HG02884 (cell line): ENCODE data around the gene CA5A.
A peak's percentile ranks its signal among the peaks of the same experiment; 100 is the strongest.

Experiments used
- ATAC-seq: cut with Tn5 transposase; IDR thresholded peaks from one replicate; pipeline ENCODE4 v1.9.1; 2021; ENCODE audit warnings: mild to moderate bottlenecking, moderate library complexity; ENCODE audit not compliant: unreplicated experiment

Gene CA5A

DNA sequence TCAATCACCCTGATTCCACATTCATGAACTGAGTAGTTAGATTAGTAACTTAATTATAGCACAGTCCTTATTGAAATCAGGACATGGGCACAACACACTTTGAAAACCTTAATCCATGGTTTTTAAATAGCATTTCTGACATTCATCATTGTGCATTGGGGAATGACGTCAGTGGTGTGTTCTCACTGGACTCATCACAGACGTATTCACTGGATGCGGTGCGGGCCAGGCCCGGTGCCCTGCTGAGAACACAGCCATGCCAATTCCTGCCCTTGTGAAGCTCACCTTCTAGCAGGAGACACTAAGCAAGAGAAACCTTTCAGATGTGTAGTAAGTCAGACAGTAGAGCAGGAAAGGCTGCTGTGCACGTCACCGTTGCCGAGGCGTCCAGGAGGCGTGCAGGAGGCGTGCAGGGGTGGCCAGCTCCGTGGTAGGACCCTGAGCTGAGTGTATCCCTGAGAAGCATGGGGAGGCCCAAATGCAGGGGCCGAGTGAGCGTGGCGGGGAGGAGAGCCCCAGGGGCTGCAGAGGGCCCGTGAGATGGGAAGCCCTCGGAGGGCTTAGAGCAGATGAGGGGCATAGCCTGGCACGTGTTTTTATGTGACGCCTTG lies 27.8 kb upstream of the CA5A start:
- no peak for ATAC-seq

DNA sequence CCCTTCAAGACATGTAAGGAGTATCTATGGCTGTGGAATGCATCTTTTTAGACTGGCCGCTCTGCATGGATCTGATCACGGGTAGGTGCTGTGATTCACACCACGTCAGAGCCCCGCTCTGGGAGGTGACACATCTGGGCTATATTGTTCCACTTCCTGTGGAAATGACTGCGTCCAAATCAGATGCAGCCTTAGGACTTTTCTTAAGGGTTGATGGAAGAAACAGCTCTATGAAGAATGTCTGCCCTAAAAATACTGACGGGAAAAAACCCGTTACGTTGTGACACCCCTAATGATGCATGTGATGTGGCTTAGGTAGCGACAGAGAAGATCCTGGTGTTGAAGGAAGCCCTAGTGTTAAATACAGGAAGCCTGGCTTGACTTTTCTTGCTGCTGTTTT lies 27.1 kb upstream of the CA5A start:
- no peak for ATAC-seq

DNA sequence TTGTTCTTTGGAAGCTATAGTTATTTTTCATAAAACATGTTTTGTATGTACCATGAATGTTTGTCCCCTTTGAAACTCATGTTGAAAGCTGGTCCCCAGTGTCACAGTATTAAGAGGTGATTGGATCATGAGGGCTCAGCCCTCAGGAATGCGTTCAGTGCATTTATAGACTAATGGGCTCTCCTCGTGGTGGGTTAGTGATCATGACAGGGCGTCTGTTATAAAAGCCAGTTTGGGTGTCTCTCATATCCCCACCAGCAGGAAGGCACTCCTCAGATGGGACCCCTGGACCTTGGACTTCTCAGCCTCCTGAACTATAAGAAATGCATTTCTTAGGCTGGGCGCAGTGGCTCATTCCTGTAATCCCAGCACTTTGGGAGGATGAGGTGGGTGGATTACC lies 25.3 kb upstream of the CA5A start:
- no peak for ATAC-seq

DNA sequence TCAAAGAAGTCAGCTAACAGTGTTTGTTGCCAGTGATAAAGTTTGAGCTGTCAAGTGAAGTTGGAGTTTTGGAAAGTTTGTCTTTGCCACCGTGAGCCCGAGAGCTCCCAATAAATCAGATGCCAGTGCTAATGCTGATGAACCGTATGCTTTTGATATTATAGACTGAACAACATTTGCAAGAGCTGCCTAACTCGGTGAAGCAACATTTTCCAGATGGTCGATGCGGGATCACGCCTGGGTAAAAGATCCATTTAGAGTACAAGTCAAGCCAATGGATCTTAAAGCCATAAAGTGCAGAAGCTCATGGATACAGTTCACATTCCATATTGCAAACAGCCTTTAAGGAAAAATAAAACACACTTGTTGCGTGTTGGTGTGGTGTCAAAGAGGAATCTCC lies 24.5 kb upstream of the CA5A start:
- ATAC-seq = no peak

DNA sequence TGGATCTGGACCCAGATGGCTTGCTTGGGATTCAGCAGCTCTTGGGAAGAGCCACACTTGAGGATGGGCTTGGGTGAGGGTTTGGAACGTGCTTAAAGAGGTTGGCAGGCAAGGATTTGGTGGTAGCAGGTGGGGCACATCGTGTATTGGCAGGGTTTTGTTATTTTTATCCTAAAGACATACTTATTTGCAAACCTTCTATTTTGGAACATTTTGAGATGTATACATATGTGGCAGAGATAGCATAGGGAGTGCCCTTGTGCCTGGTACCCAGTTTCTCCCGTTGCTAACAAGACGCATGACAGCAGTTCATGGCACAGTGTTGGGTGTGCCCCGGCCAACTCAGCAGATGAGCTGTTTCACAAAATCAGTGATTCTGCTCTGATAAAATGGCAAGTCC lies 24.0 kb upstream of the CA5A start:
- no peak for ATAC-seq

DNA sequence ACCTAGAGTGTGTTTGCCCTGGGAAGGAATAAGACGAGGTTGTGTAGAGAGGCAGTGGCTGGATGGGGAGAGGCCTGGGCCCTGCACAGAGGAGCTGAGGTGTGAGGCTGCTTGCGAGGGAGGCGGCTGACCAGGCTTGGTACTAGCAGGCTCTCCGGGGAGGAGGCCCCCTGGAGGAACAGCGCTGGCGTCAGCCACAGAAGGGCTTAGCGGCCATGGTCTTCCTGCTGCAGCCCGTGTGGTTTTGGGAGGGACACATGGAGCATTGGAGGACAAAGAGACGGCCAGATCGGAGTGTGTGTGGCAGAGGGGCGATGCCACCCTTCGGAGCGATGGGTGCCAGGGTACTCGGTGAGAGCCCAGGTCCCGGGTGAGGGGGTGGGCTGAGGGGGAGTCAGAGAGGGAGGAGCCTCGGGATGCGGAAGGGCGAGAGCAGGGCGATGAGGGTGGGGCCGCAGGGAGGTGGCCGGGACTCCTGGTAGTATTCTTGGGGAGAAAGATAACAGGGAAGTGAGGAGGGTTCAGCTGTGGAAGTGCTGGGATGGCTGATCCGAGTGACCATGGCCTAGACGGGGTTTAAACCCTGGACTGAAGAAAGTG lies 23.2 kb upstream of the CA5A start:
- no peak for ATAC-seq

DNA sequence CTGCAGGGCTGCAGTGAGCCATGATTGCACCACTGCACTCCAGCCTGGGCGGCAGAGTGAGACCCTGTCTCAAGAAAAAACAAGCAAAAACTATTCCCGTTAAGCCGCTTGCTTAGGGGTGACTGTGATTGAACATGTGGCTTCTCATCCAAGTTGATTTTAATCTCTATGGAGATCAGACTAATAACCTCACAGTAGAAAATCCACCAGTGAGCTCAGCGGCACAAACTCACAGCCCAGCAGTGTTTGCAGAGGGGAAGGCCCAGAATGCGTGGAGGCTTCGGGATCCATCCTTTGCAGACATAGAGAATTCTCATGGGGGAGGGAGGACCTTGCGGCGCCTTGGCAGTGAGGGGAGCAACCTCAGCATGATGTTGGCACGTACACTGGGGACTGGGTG lies 22.3 kb upstream of the CA5A start:
- no peak for ATAC-seq

DNA sequence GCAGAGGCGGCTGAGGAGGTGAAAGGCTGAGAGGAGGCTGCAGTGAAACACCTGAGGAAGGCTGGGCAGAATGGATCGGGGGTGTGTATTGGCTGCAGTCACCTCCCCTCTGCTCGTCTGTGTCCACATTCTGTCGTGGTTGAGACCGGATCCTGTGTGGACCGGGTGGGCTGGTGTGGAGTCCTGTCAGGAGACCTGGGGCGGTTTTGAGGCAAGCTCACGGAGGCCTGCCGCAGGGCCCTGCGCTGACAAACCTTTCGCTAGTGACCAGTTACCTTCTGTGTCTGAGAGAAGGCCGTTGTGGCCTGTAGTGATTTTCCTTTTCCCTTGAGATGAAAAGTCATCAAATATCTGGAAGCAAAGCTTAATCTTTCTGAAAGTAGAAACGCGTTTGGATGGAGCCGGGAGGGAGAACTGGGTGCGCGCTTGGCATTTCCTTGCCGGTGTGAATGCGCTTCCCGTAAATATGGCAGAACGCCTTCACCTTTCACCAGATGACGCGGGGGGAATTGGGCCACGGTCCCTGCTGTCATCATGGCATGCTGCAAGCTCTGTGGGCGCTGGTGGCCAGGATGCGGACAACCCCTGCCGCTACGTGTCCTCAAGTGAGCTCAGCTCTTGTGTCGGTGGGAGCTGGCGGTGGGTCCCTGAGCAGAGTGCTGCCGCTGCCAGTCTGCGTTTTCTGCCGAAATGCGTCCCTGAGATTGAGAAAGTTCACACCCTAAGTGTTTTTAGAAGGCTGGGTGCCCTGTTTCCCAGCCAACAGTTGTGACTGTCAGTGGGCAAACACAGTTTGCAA lies 21.2 kb upstream of the CA5A start:
- ATAC-seq = no peak

DNA sequence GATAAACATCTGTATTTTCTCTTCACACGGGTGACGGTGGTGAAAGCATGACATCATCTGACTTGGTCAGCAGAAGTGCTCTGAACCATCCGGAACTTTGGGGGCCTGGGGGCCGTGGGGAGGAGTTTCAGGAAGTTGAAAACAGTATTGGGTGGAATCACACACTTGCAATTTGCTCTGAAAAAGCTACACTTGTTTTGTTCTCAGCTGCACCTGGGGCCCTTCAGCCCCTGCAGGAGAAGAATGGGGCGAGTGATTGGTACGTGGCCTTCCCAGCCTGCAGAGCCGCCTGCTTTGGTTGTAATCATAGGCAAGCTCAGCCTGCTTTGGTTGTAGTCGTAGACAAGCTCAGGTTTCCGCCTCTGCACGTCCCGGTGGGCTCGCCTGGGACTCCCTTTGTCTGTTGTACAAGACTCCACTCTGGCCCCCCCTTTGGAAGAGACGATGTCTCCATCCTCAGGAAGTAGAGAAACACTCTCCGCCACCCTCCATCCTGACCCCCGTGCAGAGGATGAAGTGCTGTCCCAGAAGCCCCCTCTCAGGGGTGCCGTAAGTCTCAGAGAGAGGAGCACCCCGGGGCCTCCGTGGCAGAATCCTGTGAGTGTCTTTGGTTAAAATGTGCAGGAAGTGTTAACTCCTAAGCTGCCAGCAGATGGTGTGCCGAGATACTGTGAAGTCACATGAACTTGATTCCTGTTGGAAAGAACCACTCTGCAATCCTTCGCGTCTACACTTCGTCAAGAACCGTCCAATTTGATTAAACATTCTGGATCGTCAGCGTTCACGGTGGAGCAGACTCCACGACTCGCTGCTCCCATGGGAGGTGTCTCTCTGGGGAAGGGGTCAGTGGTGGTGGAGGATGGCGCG lies 20.3 kb upstream of the CA5A start:
- no peak for ATAC-seq

DNA sequence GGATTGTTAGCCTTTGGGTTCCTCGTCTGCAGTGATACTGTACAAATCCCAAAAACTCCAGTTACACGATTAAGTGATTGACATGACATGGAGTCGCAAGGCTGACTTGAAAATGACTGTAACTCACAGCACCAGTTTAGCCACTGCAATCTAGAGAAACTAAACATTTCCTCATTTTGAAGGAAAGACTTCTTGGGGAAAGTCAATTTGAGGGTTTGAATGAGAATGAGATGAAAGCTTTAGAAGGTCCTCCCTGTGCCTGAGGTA lies 19.7 kb upstream of the CA5A start:
- no peak for ATAC-seq

DNA sequence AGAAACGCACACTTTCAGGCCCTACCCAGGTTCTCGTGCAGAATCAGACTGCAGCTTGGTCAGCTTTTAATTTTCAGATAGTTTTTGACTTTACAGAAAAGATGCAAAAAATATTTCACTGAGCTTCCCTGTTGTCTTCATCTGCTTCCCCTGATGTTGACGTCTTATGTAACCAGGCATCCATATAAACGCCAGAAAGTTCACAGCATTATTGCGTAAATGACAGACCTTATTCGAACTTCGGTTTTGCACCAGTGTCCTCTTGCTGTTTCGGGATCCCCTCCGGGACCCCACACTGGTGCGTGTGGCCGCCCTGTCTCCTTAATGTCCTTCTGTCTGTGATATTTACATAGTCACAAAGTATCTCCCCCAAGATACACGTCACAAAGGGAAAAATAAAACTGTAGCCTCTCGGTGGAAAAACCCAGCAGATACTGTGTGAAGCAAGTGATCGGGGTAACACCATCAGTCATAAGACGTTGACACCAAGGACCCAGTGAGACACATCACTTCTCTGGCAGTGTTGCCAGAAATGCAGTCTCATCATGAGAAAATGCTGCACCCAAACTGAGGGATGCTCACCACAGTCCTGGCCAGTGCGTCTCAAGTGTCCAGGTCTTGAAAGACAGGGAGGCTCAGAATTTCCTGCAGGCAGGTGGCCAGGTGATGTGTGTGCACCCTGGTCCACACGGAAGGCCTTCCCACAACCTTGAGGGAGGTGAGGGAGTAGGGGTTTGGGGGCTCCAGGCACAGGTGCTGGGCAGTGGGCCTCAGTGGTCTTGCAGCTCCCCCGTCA lies 19.2 kb upstream of the CA5A start:
- ATAC-seq = no peak

DNA sequence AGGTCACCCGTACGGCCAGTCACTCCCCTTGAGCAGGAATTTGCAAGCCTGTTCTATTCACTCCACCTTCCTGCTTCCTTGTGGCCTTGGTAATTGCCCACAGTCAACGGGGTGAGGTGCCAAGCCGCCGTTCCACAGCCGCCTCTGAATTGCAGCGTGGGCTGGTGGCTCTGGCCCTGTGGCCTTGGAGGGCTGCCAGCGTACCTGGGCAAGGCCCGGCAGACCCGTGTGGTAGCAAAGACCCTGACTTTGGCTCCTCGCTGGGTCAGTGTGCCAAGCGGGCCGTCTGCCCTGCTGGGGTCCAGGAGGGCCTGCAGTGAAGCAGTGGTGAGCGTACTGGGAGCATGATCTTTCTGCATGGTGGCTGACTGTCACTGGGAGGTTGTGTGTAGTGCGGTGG lies 18.5 kb upstream of the CA5A start:
- ATAC-seq = no peak

DNA sequence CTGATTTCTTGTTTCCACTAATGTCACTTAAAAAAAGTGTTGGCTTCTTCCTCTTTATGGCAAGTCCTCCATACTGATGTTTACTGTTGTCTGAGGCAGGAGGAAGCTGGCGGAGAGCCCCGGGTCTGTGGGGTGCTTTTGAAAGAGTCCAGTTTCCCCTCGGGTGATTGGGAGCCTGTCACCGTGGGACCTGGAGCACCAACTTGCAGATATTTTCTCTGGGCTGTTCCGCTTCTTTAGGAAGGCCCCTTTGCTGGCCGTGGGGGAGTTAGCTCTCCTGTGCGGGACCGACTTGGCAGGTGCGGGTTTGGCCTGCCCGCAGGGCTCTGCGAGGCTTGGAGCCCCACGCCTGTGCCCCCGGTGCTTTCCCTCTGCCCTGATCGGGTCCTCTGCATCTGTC lies 18.0 kb upstream of the CA5A start:
- ATAC-seq = no peak

DNA sequence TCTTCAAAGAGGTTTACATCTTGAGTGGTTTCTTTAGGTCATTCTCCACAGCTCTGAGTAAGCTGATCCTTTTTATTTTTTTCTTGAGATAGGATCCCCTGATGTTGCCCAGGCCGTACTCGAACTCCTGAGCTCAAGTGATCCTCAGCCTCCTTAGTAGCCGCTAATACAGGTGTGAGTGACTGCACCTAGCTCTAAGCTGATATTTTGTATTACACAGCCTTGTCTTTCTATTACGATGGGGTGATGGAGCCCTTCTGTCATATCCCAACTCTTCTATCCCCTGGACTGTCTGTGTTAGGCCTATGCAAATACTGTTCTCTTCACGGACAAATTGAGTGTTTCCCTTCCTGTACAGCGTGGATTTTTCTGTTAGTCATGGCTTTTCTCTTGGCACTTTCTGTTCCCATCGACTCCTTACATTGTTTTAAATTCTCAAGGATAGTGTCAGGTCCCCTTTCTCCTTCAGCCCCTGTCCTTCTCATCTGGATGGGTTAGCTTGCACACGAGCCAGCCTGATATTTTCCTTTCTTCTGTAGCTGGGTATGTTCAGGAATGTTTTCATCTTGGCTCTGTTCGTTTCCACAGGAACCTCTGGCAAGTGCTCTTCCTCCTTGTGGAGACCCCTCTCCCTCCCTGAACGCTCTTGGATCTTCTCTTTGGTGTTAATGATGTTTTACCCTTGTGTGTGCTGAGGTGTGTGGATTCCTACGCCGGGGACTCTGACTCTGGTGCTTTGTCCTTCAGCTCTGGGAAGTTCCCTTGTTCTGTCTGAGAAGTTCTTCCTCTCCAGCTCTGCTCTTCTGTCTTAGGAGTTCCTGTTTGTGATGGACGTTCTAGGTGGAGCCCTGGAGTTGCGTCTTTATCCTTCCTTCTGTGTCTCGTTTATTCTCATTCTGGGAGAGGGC lies 17.2 kb upstream of the CA5A start:
- no peak for ATAC-seq

DNA sequence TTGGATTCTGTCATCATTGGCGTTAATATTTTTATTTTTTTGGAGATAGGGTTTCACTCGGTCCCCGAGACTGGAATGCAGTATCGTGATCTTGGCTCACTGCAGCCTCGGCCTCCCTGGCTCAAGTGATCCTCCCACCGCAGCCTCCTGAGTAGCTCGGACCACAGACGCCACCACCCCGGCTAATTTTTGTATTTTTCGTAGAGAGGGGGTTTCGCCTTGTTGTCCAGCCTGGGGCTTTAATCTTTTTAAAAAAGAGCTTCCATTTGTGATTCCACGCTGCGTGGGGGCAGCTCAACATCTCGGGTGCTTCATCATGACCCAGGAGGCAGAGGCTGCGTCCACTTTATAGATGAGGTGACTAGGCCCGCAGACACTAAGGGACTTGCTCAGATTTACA lies 16.4 kb upstream of the CA5A start:
- no peak for ATAC-seq

DNA sequence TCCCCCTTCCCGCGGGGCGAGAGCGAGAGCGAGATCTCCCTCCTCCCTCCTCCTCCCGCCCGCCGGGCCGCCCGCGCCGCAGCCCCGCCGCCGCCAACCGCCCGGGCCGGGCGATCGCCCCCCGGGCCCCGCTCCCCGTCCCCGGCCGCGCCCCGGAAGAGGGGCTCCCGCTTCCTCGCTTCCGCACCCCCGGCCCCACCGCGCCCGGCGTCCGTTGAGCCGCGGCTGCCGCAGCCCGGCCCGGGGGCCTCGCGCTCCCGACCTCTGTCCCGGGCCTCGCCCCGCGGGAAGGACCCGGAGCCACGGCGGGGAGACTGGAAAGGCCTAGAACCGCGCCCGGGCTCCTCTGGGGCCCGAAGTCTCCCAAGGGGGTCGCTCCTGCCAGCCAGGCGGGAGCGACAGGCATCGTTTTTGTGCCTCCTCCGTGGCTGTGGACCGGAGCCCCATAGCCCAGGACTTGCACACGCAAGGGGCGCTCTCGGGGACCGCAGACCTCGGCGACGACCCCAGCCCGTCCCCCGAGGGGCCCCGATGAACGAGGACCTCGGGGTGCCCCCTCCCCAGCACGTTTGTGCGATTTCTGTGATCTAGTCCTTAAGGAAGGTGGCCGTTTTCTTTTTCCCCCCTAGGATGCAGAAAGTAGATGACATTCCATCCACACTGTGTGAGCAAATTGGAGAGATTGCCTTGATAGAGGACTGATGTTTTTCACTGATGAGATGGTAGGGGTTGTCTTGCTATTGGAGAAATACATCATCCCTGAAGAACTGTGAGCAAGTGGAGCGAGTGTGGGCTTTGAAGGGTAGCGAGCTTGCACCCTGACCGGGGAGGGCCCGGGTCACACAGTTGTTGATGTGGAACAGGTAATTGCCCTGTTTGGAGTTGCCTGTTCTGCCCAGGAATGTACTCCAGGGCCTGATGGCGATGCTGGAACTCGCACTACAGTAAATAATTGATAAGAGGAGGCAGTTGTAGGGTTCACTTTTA lies 15.5 kb upstream of the CA5A start:
- ATAC-seq = peak; percentile 2

DNA sequence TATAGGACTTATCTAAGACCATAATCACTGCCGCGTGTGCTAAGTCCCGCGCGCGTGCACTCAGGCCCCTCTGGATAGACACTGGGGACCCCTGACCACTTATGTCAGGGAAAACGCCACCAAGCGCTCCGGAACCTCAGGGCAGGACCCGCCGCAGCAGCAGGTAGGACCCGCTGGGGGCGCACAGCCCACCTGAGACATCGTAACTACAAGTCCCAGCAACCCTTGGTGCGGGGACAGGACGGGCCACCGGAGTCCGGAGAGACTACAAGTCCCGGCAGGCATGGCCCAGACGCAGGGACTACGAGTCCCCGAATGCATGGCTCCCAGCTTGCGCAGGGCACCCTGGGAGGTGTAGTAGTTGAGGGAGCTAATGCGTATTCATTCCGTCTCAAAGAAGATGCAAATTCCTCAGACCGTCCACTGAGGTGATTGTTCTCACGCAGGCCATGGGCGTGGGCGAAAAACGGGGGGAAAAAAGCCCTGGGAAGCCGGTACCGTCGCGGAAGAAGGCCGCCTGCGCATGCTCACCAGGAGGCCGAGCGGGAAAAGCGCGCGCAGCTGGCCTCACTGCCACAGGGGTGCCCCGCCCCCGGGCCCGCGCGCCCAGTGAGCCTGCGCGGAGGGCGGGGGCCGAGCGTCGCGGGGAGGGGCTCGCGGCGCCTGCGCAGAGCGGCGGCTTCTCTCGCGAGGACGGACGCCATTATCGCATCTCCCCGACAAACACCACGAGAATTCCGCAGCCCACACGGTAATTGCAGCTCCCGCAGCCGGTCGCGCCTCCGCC lies 14.6 kb upstream of the CA5A start, which contains the start of gene BANP:
BANP (plus strand) TSS at position 670 of the 787 bp plus-strand sequence. CDS start 23,682 bp downstream, outside the sequence.
- ATAC-seq = peak; percentile 79
